HepG2 (cell line): Measurements from ENCODE around the gene GRIK2. TPM values are rescaled to one million over a fixed set of nuclear protein-coding genes. Genes with fewer than 3 reads are reported as not detected.

Source experiments
- ATAC-seq: fragments of 200-7000 bp; cut with Tn5 transposase; 3 replicates; pipeline ENCODE4 v1.9.1; 2020; ENCODE audit warnings: mild to moderate bottlenecking, moderate library complexity
- BruUV-seq: library from RNA; stranded (reverse); fragments of 400-500 nt; replicated peaks from 2 replicates; lab custom pipeline; 2021; lab: Mats Ljungman, UMichigan
- CTCF ChIA-PET: fragments of 300-600 bp; formaldehyde crosslinking; extraction: SDS; loops from one replicate; lab custom pipeline; 2021; ENCODE audit warnings: low total read pairs, inconsistent platforms, low intra/inter-chr PET ratio; lab: Yijun Ruan, JAX
- POLR2A ChIA-PET: fragments of 350-600 bp; sonication (Branson Sonifier 250); formaldehyde crosslinking; loops from one replicate; lab custom pipeline; 2020; ENCODE audit warnings: antibody characterized with exemption, inconsistent platforms; lab: Yijun Ruan, JAX
- DNase-seq: peaks from one replicate; pipeline ENCODE4 v3.0.0-alpha.2; 2015; ENCODE audit warnings: low spot score
- FAIRE-seq: peaks from 3 replicates; lab custom pipeline; 2011; peaks lifted over from hg19 to GRCh38; lab: Jason Lieb, UNC
- H2AFZ ChIP-seq: one replicate; pipeline ENCODE4 v1.6.1; 2011; ENCODE audit warnings: low read length, inconsistent platforms
- H3K27ac ChIP-seq: fragments of 300-600 bp; 3 replicates; pipeline ENCODE4 v1.8.0; 2011; ENCODE audit warnings: mixed run types, mild to moderate bottlenecking, mixed read lengths, low read length, inconsistent platforms; ENCODE audit not compliant: insufficient read depth; ENCODE audit errors: extremely low read length
- H3K27me3 ChIP-seq, 2 experiments: fragments of 200-600 bp in 1 of 2; 2 replicates in 1 of 2; 3 replicates in 1 of 2; pipeline versions ENCODE4 v1.6.0 to v1.8.0; 2011; ENCODE audit warnings: low read length in 2 of 2, mild to moderate bottlenecking in 2 of 2, moderate library complexity in 2 of 2, inconsistent platforms in 1 of 2; ENCODE audit not compliant: insufficient read depth in 2 of 2, control insufficient read depth in 1 of 2
- H3K36me3 ChIP-seq, 2 experiments: fragments of 200-600 bp in 1 of 2; replicated peaks in 1 of 2; 2 replicates in 1 of 2; 3 replicates in 1 of 2; pipeline versions ENCODE4 v1.5.1 to v1.8.0; 2011; ENCODE audit warnings: low read length in 2 of 2, inconsistent platforms in 1 of 2; ENCODE audit not compliant: insufficient read depth in 2 of 2, control insufficient read depth in 1 of 2
- H3K4me1 ChIP-seq: 2 replicates; pipeline ENCODE4 v1.5.1; 2012; ENCODE audit warnings: low read length, inconsistent platforms; ENCODE audit not compliant: insufficient read depth
- H3K4me2 ChIP-seq: 2 replicates; pipeline ENCODE4 v1.6.0; 2011; ENCODE audit warnings: low read depth, low read length, inconsistent platforms
- H3K4me3 ChIP-seq, 3 experiments: fragments of 200-600 bp in 1 of 3; sonication (generic), shearing (Covaris generic) in 1 of 3; replicated peaks in 1 of 3; 2 replicates each; pipeline ENCODE4 v1.5.1; 2011 to 2016; ENCODE audit warnings: low read length in 3 of 3, inconsistent platforms in 2 of 3, low read depth in 2 of 3, mild to moderate bottlenecking in 2 of 3, control low read depth in 1 of 3, mixed read lengths in 1 of 3; ENCODE audit not compliant: insufficient read depth in 1 of 3
- H3K79me2 ChIP-seq: one replicate; pipeline ENCODE4 v1.6.1; 2011; ENCODE audit warnings: low read length, inconsistent platforms; ENCODE audit not compliant: insufficient read depth
- H3K9ac ChIP-seq: 2 replicates; pipeline ENCODE4 v1.6.0; 2011; ENCODE audit warnings: mild to moderate bottlenecking, low read depth, low read length, inconsistent platforms; ENCODE audit not compliant: insufficient read depth
- H3K9me3 ChIP-seq: 2 replicates; pipeline ENCODE4 v1.5.1; 2012; ENCODE audit warnings: mild to moderate bottlenecking, low read length
- H4K20me1 ChIP-seq: 2 replicates; pipeline ENCODE4 v1.6.0; 2011; ENCODE audit warnings: inconsistent platforms, mild to moderate bottlenecking, low read length, moderate library complexity; ENCODE audit not compliant: insufficient read depth
- DMTF1 ChIP-seq: sonication (generic); formaldehyde crosslinking; IDR thresholded peaks from 2 replicates; pipeline ENCODE4 v1.4.0; 2020; ENCODE audit warnings: mild to moderate bottlenecking, missing genetic modification reagents
- DR1 ChIP-seq: sonication (generic); formaldehyde crosslinking; IDR thresholded peaks from 2 replicates; pipeline ENCODE4 v1.8.0; 2021; ENCODE audit warnings: mild to moderate bottlenecking, missing genetic modification reagents, inconsistent platforms
- MXD4 ChIP-seq: IDR thresholded peaks from 2 replicates; pipeline ENCODE4 v1.6.1; 2016; ENCODE audit warnings: mild to moderate bottlenecking, missing biosample characterization, missing genetic modification reagents
- ZFP1 ChIP-seq: IDR thresholded peaks from 2 replicates; pipeline ENCODE4 v1.6.1; 2016
- ZNF101 ChIP-seq: sonication (generic); formaldehyde crosslinking; IDR thresholded peaks from 2 replicates; pipeline ENCODE4 v1.4.0; 2020; ENCODE audit warnings: mild to moderate bottlenecking, low read depth, missing genetic modification reagents, borderline replicate concordance
- ZNF574 ChIP-seq: sonication (generic); formaldehyde crosslinking; IDR thresholded peaks from 2 replicates; pipeline ENCODE4 v1.4.0; 2020; ENCODE audit warnings: missing genetic modification reagents
- ZNF713 ChIP-seq: sonication (generic); formaldehyde crosslinking; IDR thresholded peaks from 2 replicates; pipeline ENCODE4 v1.4.0; 2020; ENCODE audit warnings: mild to moderate bottlenecking, missing genetic modification reagents
- WGBS: methylation state at CpG from one replicate; pipeline ENCODE4 v1.1.6; 2017; ENCODE audit warnings: low lambda C conversion rate; 5-methylcytosine and 5-hydroxymethylcytosine counted together
- in situ Hi-C: cut with HindIII; loops from 2 replicates; pipeline ENCODE4 v1.10.0; 2017; ENCODE audit warnings: low pct_unique_long_range_greater_than_20kb; ENCODE audit not compliant: extremely low pct_ligation_motif_present
- intact Hi-C: fragments of 100-400 bp; cut with micrococcal nuclease; formaldehyde crosslinking; loops from one replicate; pipeline ENCODE4 v1.10.0; 2022; ENCODE audit not compliant: unreplicated experiment
- polyA plus RNA-seq, 8 experiments: library from polyadenylated mRNA; depleted of rRNA in 3 of 8; stranded (reverse) in 7 of 8; unstranded in 1 of 8; fragments of >200 nt; fragmentation: Illumina TruSeq in 4 of 8; extraction: Trizol in 4 of 8; gene quantifications; 2 replicates each; pipeline versions ENCODE4 v1.2.1 to v1.2.3, GENCODE V29; 2011 to 2016; ENCODE audit warnings: low read depth in 4 of 8, missing spikeins in 1 of 8, mixed read lengths in 1 of 8; ENCODE audit not compliant: insufficient read depth in 1 of 8
- total RNA-seq, 5 experiments: library from RNA; depleted of rRNA; stranded (reverse); fragments of >200 nt; fragmentation: Illumina TruSeq; extraction: Trizol; gene quantifications; 2 replicates each; pipeline ENCODE4 v1.2.3, GENCODE V29; 2016; ENCODE audit warnings: low read depth in 1 of 5

Gene GRIK2
- total and polyA plus RNA-seq, 2 of the 13 experiments (the other 11 are each of a cell fraction or from before 2014, with no cell fraction given) = not detected

GRCh38 chr6:102039441-102039840 is 645.9 kb downstream of the GRIK2 start:
- FAIRE-seq = no peak

More at GRCh38 chr6:102039441-102039840, 645.9 kb downstream of the GRIK2 start:
- no peaks in the 10 kb centered on the region for H4K20me1 ChIP-seq
- POLR2A ChIA-PET = no interaction called here
- ATAC-seq (no peak), DNase-seq (no peak)
- H3K79me2 ChIP-seq = no peaks in the 10 kb centered on the region
- H3K36me3 ChIP-seq = no peaks in the 10 kb centered on the region
- TF ChIP-seq ZNF101 (CRISPR knock-in tag) = no peak
- TF ChIP-seq DR1 (CRISPR knock-in tag) = no peak
- TF ChIP-seq MXD4 (CRISPR knock-in tag) = no peak
- TF ChIP-seq ZNF574 (CRISPR knock-in tag) = no peak
- TF ChIP-seq ZNF713 (CRISPR knock-in tag) = no peak
- no peak for TF ChIP-seq DMTF1 (CRISPR knock-in tag)
- TF ChIP-seq ZFP1 = no peak
- in situ Hi-C loops (no loop called here), intact Hi-C loops (no loop called here)
- H3K9ac ChIP-seq = no peak overlapping the region
- H3K4me2 ChIP-seq = no peak overlapping the region
- BruUV-seq = no TSS peak
- H3K9me3 ChIP-seq = no peaks in the 10 kb centered on the region
- no peak overlapping the region for H2AFZ ChIP-seq
- 3% methylated on average over 3 of the region's 3 CpGs for WGBS
- no peaks in the 10 kb centered on the region for H3K27me3 ChIP-seq
- H3K4me1 ChIP-seq = no peaks in the 10 kb centered on the region
- H3K4me3 ChIP-seq = no peak overlapping the region
- CTCF ChIA-PET = no interaction called here
- no peak overlapping the region for H3K27ac ChIP-seq
